HepG2 (cell line): ENCODE data around the gene CCNT2. TPM values are rescaled to one million over a fixed set of nuclear protein-coding genes. Genes with fewer than 3 reads are reported as not detected.

ENCODE experiments used
- AKNA ChIP-seq: sonication (generic); formaldehyde crosslinking; IDR thresholded peaks from 2 replicates; pipeline ENCODE4 v1.4.0; 2020; ENCODE audit warnings: missing genetic modification reagents, borderline replicate concordance
- FIP1L1 ChIP-seq: fragments of 200-400 bp; formaldehyde crosslinking; IDR thresholded peaks from 2 replicates; pipeline ENCODE4 v1.6.1; 2018; ENCODE audit warnings: low read depth, mild to moderate bottlenecking, low read length, moderate library complexity, borderline replicate concordance; ENCODE audit not compliant: insufficient read depth
- KLF11 ChIP-seq: IDR thresholded peaks from 2 replicates; pipeline ENCODE4 v1.6.1; 2016; ENCODE audit warnings: missing compliant biosample characterization
- MLX ChIP-seq: IDR thresholded peaks from 2 replicates; pipeline ENCODE4 v1.6.1; 2016
- THAP8 ChIP-seq: sonication (generic); formaldehyde crosslinking; IDR thresholded peaks from 2 replicates; pipeline ENCODE4 v1.5.1; 2020; ENCODE audit warnings: missing genetic modification reagents, mild to moderate bottlenecking, borderline replicate concordance
- ZBTB2 ChIP-seq: sonication (generic); formaldehyde crosslinking; IDR thresholded peaks from 2 replicates; pipeline ENCODE4 v1.8.0; 2022; ENCODE audit warnings: low read depth, missing genetic modification reagents
- ZMAT5 ChIP-seq: sonication (generic); formaldehyde crosslinking; IDR thresholded peaks from 2 replicates; pipeline ENCODE4 v1.5.0; 2020; ENCODE audit warnings: mild to moderate bottlenecking, low read depth, missing genetic modification reagents, borderline replicate concordance
- ZNF383 ChIP-seq: sonication (generic); formaldehyde crosslinking; IDR thresholded peaks from 2 replicates; pipeline ENCODE4 v1.4.0; 2020; ENCODE audit warnings: missing genetic modification reagents, mild to moderate bottlenecking, borderline replicate concordance
- ZNF451 ChIP-seq: sonication (generic); formaldehyde crosslinking; IDR thresholded peaks from 2 replicates; pipeline ENCODE4 v1.5.0; 2020; ENCODE audit warnings: mild to moderate bottlenecking, missing genetic modification reagents
- ZNF7 ChIP-seq: IDR thresholded peaks from 2 replicates; pipeline ENCODE4 v1.6.1; 2016; ENCODE audit warnings: missing biosample characterization, missing genetic modification reagents
- ZSCAN22 ChIP-seq: sonication (generic); formaldehyde crosslinking; IDR thresholded peaks from 2 replicates; pipeline ENCODE4 v1.4.0; 2020; ENCODE audit warnings: mild to moderate bottlenecking, missing genetic modification reagents
- polyA plus RNA-seq, 8 experiments: library from polyadenylated mRNA; depleted of rRNA in 3 of 8; stranded (reverse) in 7 of 8; unstranded in 1 of 8; fragments of >200 nt; fragmentation: Illumina TruSeq in 4 of 8; extraction: Trizol in 4 of 8; gene quantifications; 2 replicates each; pipeline versions ENCODE4 v1.2.1 to v1.2.3, GENCODE V29; 2011 to 2016; ENCODE audit warnings: low read depth in 4 of 8, missing spikeins in 1 of 8, mixed read lengths in 1 of 8; ENCODE audit not compliant: insufficient read depth in 1 of 8
- total RNA-seq, 5 experiments: library from RNA; depleted of rRNA; stranded (reverse); fragments of >200 nt; fragmentation: Illumina TruSeq; extraction: Trizol; gene quantifications; 2 replicates each; pipeline ENCODE4 v1.2.3, GENCODE V29; 2016; ENCODE audit warnings: low read depth in 1 of 5
- TF ChIP-seq, protein P1 (sequence below): sonication (generic); formaldehyde crosslinking; IDR thresholded peaks from 2 replicates; pipeline ENCODE4 v1.8.1; 2023; ENCODE audit warnings: mild to moderate bottlenecking, moderate library complexity, missing genetic modification reagents
- TF ChIP-seq, protein P2 (sequence below): sonication (generic); formaldehyde crosslinking; IDR thresholded peaks from 2 replicates; pipeline ENCODE4 v1.4.0; 2020; ENCODE audit warnings: mild to moderate bottlenecking, missing genetic modification reagents
- TF ChIP-seq, protein P3 (sequence below): sonication (generic); formaldehyde crosslinking; IDR thresholded peaks from 2 replicates; pipeline ENCODE4 v1.5.0; 2020; ENCODE audit warnings: missing genetic modification reagents, mild to moderate bottlenecking, borderline replicate concordance

CCNT2 gene
- total and polyA plus RNA-seq, 2 of the 13 experiments (the other 11 are each of a cell fraction or from before 2014, with no cell fraction given), result 22.1 to 34.4 TPM

DNA sequence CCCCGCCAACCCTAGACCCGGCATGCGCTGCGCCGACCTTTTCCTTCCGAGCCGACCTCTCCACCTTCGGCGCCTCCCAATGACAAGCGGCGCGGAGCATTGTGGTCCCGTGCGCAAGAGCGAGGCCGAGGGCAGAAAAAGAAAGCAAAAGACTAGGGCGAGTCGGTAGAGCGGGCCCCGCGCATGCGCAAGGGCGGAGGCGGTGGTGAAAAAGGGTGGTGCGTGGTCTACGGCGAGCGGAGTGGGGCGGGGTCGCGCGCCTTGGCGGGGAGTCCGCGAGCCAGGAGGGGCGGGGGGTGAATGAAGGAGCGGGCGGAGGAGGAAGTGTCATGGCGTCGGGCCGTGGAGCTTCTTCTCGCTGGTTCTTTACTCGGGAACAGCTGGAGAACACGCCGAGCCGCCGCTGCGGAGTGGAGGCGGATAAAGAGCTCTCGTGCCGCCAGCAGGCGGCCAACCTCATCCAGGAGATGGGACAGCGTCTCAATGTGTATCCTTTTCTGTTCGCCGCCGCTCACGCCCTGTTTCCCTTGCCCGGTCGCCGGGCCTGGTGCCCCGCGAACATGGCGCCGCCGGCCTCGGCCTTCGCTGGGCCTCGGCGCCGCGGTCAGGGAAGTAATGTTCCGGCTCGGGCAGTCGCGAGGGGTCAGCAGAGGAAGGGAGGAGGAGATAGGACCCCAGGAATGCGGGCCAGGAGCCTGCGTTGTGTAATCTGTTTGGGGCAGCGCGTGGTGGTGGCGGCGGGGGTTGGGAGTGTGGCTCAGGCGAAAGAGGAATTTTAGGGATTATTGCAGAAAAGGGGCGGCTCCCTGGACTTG, at the start of gene CCNT2 (continued):
- TF ChIP-seq ZNF451 (CRISPR knock-in tag) (peak; percentile 21; the same call in 1 of the 2 replicates), ZNF7 (CRISPR knock-in tag) (no peak), ZNF383 (CRISPR knock-in tag) (peak; percentile 70; the same call in 1 of the 2 replicates), THAP8 (CRISPR knock-in tag) (peak; percentile 66; the same call in 1 of the 2 replicates), AKNA (CRISPR knock-in tag) (no peak), ZBTB2 (CRISPR knock-in tag) (peak; percentile 99), FIP1L1 (no peak), ZSCAN22 (0 out of 2 replicates have a peak, but pooled peaks have one; percentile 45), MLX (CRISPR knock-in tag) (peak; percentile 59), ZMAT5 (CRISPR knock-in tag) (no peak), KLF11 (0 out of 2 replicates have a peak, but pooled peaks have one; percentile 52)
- TF ChIP-seq, protein P1, sequence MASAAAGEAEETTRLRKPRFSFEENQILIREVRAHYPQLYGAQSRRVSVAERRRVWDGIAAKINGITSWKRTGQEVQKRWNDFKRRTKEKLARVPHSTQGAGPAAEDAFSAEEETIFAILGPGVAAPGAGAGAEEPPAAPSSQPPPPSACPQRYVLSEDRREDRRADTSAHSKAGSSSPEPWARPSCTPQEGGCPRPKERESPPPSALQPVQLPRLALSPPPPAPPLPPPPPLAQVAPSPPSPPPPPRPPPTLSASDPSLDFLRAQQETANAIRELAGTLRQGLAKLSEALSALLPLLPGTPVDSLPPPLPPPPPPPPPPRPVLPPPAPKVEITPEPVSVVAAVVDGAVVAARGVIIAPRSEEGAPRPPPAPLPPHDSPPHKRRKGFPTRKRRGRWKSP, result 0 out of 2 replicates have a peak, but pooled peaks have one; percentile 31
- TF ChIP-seq, protein P2, sequence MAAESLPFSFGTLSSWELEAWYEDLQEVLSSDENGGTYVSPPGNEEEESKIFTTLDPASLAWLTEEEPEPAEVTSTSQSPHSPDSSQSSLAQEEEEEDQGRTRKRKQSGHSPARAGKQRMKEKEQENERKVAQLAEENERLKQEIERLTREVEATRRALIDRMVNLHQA, result no peak
- TF ChIP-seq, protein P3, sequence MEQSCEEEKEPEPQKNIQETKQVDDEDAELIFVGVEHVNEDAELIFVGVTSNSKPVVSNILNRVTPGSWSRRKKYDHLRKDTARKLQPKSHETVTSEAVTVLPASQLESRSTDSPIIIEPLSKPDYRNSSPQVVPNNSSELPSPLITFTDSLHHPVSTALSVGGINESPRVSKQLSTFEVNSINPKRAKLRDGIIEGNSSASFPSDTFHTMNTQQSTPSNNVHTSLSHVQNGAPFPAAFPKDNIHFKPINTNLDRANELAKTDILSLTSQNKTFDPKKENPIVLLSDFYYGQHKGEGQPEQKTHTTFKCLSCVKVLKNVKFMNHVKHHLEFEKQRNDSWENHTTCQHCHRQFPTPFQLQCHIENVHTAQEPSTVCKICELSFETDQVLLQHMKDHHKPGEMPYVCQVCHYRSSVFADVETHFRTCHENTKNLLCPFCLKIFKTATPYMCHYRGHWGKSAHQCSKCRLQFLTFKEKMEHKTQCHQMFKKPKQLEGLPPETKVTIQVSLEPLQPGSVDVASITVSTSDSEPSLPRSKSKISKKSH (CRISPR knock-in tag), result peak; percentile 84
